HG03097 (cell line): Measurements from ENCODE around the gene DLG1.
"Not testable (repeated sequence)": the region's sequence is repeated elsewhere in the genome, so short reads cannot be mapped to it uniquely, and the experiment has no call there.

Experiments
- ATAC-seq: cut with Tn5 transposase; IDR thresholded peaks from one replicate; pipeline ENCODE4 v1.9.1; 2021; ENCODE audit not compliant: unreplicated experiment, low FRiP score

DLG1 gene

GRCh38 chr3:197292648-197293047 lies 5.8 kb downstream of the DLG1 start:
- no peak for ATAC-seq

GRCh38 chr3:197292083-197292646 lies 6.2 kb downstream of the DLG1 start:
- ATAC-seq, result no peak

- ATAC-seq, result no peak
Measured at GRCh38 chr3:197289726-197290125, 8.7 kb downstream of the DLG1 start.

- ATAC-seq, result no peak
Measured at GRCh38 chr3:197286678-197287077, 11.7 kb downstream of the DLG1 start.

GRCh38 chr3:197285557-197285956 lies 12.9 kb downstream of the DLG1 start:
- no peak for ATAC-seq

- ATAC-seq, result no peak
Measured at GRCh38 chr3:197283045-197283444, 15.4 kb downstream of the DLG1 start.

- ATAC-seq, result no peak
Measured at GRCh38 chr3:197281849-197282248, 16.6 kb downstream of the DLG1 start.

GRCh38 chr3:197280156-197280555 lies 18.3 kb downstream of the DLG1 start:
- ATAC-seq, result no peak

- ATAC-seq, result no peak
Measured at GRCh38 chr3:197278933-197279332, 19.5 kb downstream of the DLG1 start.

- not testable (repeated sequence) for ATAC-seq
Measured at GRCh38 chr3:197276808-197277207, 21.6 kb downstream of the DLG1 start.

- no peak for ATAC-seq
Measured at GRCh38 chr3:197270558-197271317, 27.7 kb downstream of the DLG1 start.

GRCh38 chr3:197269024-197269423 lies 29.4 kb downstream of the DLG1 start:
- no peak for ATAC-seq

- ATAC-seq, result no peak
Measured at GRCh38 chr3:197268294-197268693, 30.1 kb downstream of the DLG1 start.

GRCh38 chr3:197266331-197266730 lies 32.1 kb downstream of the DLG1 start:
- ATAC-seq, result no peak

- no peak for ATAC-seq
Measured at GRCh38 chr3:197262709-197263108, 35.7 kb downstream of the DLG1 start.

GRCh38 chr3:197261164-197261509 lies 37.3 kb downstream of the DLG1 start:
- no peak for ATAC-seq

GRCh38 chr3:197260491-197261163 lies 37.8 kb downstream of the DLG1 start:
- no peak for ATAC-seq

- ATAC-seq, result no peak
Measured at GRCh38 chr3:197259096-197259495, 39.3 kb downstream of the DLG1 start.

GRCh38 chr3:197258168-197258755 lies 40.1 kb downstream of the DLG1 start:
- ATAC-seq, result no peak

- ATAC-seq, result no peak
Measured at GRCh38 chr3:197257711-197258110, 40.7 kb downstream of the DLG1 start.

- no peak for ATAC-seq
Measured at GRCh38 chr3:197256836-197257444, 41.5 kb downstream of the DLG1 start.
